HCT116 (cell line): Measurements from ENCODE around the gene TIAM2.

Experiments
- CEBPB ChIP-seq: IDR thresholded peaks from 2 replicates; pipeline ENCODE4 v1.6.1; 2012; ENCODE audit warnings: low read depth
- EGR1 ChIP-seq: IDR thresholded peaks from 2 replicates; pipeline ENCODE4 v1.6.1; 2012; ENCODE audit warnings: low read depth
- EZH2 ChIP-seq: fragments of 200-600 bp; sonication (generic); IDR thresholded peaks from 2 replicates; pipeline ENCODE4 v1.6.1; 2017; ENCODE audit warnings: antibody characterized with exemption, mixed run types
- EZH2phosphoT487 ChIP-seq: fragments of 200-600 bp; IDR thresholded peaks from 2 replicates; pipeline ENCODE4 v1.6.1; 2018; ENCODE audit warnings: antibody characterized with exemption, borderline replicate concordance
- POLR2A ChIP-seq: IDR thresholded peaks from 2 replicates; pipeline ENCODE4 v1.7.0; 2011; ENCODE audit warnings: borderline replicate concordance; ENCODE audit not compliant: insufficient read depth, insufficient read length; ENCODE audit errors: extremely low read depth
- POLR2AphosphoS5 ChIP-seq: IDR thresholded peaks from 2 replicates; pipeline ENCODE4 v1.6.1; 2011; ENCODE audit warnings: mild to moderate bottlenecking, low read depth, low read length, moderate library complexity
- SP1 ChIP-seq: IDR thresholded peaks from 2 replicates; pipeline ENCODE4 v1.6.1; 2012; ENCODE audit warnings: low read depth
- SRF ChIP-seq: IDR thresholded peaks from 2 replicates; pipeline ENCODE4 v1.6.1; 2012; ENCODE audit warnings: low read depth
- TCF7L2 ChIP-seq: IDR thresholded peaks from 2 replicates; pipeline ENCODE4 v1.7.0; 2011; ENCODE audit warnings: borderline replicate concordance, inconsistent platforms; ENCODE audit not compliant: insufficient read depth, insufficient read length; ENCODE audit errors: extremely low read depth
- TF ChIP-seq, protein P1 (sequence below), 3 experiments: fragments of 200-600 bp in 1 of 3; sonication (generic) in 1 of 3; IDR thresholded peaks in 2 of 3; conservative IDR thresholded peaks in 1 of 3; 2 replicates each; pipeline ENCODE4 v1.5.1; 2012 to 2017; ENCODE audit warnings: low read depth in 2 of 3, low read length in 2 of 3, antibody characterized with exemption in 1 of 3, borderline replicate concordance in 1 of 3, control low read depth in 1 of 3, mild to moderate bottlenecking in 1 of 3, mixed read lengths in 1 of 3, mixed run types in 1 of 3, moderate library complexity in 1 of 3; ENCODE audit not compliant: insufficient read depth in 1 of 3
- TF ChIP-seq, protein P2 (sequence below): IDR thresholded peaks from 2 replicates; pipeline ENCODE4 v1.6.1; 2012; ENCODE audit warnings: low read depth

DNA sequence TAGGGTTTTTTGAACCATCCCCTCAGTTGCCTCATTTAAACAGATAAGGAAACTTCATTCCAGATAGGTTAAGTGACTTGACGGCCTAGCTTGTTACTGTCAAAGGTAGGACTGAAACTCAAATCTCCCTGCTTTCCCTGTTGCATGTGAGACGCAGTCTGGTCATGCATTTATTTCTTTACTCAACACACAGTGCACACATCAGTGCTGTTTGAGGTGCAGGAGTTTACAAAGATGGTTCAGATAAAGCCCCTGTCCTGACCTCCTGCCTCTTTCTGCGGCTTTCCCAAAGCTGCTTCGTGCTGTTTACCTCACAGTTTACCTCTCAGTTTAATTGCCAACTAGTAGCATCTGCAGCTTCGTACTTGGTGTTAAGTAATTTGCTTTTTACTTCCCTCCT is 26.6 kb downstream of the TIAM2 start:
- TF ChIP-seq CEBPB (no peak), POLR2A (no peak), SP1 (no peak), EGR1 (no peak), POLR2AphosphoS5 (no peak), EZH2phosphoT487 (no peak), EZH2 (no peak), SRF (no peak), TCF7L2 (no peak)
- TF ChIP-seq, protein P1, sequence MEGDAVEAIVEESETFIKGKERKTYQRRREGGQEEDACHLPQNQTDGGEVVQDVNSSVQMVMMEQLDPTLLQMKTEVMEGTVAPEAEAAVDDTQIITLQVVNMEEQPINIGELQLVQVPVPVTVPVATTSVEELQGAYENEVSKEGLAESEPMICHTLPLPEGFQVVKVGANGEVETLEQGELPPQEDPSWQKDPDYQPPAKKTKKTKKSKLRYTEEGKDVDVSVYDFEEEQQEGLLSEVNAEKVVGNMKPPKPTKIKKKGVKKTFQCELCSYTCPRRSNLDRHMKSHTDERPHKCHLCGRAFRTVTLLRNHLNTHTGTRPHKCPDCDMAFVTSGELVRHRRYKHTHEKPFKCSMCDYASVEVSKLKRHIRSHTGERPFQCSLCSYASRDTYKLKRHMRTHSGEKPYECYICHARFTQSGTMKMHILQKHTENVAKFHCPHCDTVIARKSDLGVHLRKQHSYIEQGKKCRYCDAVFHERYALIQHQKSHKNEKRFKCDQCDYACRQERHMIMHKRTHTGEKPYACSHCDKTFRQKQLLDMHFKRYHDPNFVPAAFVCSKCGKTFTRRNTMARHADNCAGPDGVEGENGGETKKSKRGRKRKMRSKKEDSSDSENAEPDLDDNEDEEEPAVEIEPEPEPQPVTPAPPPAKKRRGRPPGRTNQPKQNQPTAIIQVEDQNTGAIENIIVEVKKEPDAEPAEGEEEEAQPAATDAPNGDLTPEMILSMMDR (IDR thresholded peaks at IDR 0.05 in 2 of 3, conservative IDR thresholded peaks at IDR 0.05 in 1 of 3; ENCODE audit: borderline replicate concordance in 1 of 3, insufficient read depth in 1 of 3, low read depth in 2 of 3, low read length in 2 of 3), result no peak
- TF ChIP-seq, protein P2, sequence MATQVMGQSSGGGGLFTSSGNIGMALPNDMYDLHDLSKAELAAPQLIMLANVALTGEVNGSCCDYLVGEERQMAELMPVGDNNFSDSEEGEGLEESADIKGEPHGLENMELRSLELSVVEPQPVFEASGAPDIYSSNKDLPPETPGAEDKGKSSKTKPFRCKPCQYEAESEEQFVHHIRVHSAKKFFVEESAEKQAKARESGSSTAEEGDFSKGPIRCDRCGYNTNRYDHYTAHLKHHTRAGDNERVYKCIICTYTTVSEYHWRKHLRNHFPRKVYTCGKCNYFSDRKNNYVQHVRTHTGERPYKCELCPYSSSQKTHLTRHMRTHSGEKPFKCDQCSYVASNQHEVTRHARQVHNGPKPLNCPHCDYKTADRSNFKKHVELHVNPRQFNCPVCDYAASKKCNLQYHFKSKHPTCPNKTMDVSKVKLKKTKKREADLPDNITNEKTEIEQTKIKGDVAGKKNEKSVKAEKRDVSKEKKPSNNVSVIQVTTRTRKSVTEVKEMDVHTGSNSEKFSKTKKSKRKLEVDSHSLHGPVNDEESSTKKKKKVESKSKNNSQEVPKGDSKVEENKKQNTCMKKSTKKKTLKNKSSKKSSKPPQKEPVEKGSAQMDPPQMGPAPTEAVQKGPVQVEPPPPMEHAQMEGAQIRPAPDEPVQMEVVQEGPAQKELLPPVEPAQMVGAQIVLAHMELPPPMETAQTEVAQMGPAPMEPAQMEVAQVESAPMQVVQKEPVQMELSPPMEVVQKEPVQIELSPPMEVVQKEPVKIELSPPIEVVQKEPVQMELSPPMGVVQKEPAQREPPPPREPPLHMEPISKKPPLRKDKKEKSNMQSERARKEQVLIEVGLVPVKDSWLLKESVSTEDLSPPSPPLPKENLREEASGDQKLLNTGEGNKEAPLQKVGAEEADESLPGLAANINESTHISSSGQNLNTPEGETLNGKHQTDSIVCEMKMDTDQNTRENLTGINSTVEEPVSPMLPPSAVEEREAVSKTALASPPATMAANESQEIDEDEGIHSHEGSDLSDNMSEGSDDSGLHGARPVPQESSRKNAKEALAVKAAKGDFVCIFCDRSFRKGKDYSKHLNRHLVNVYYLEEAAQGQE, result no peak
